Prostate gland (tissue), 2 donors: ENCODE data around the gene ECM1. TPM values are rescaled to one million over a fixed set of nuclear protein-coding genes. Genes with fewer than 3 reads are reported as not detected.
A peak's percentile ranks its signal among the peaks of the same experiment; 100 is the strongest.

Experiments used
- DNase-seq: peaks from one replicate; pipeline ENCODE4 v3.0.0-alpha.2; 2019; ENCODE audit warnings: low spot score
- H3K27ac ChIP-seq, 2 donors: fragments of 200-600 bp; sonication (generic); 2 replicates each; pipeline ENCODE4 v1.5.1; 2017 to 2019
- H3K27me3 ChIP-seq: fragments of 200-600 bp; sonication (generic); replicated peaks from 2 replicates; pipeline ENCODE4 v1.5.1; 2019; ENCODE audit not compliant: insufficient read depth
- H3K36me3 ChIP-seq, 2 donors: fragments of 200-600 bp; sonication (generic); 1 replicate in 1 of 2; 2 replicates in 1 of 2; pipeline versions ENCODE4 v1.5.1 to v1.8.1; 2017 to 2019
- H3K4me1 ChIP-seq: fragments of 200-600 bp; sonication (generic); replicated peaks from 2 replicates; pipeline ENCODE4 v1.5.1; 2019
- H3K4me3 ChIP-seq, 2 donors: fragments of 200-600 bp; sonication (generic); 2 replicates each; pipeline ENCODE4 v1.5.1; 2017 to 2019
- H3K9me3 ChIP-seq: fragments of 200-600 bp; sonication (generic); 2 replicates; pipeline ENCODE4 v1.5.1; 2017
- CTCF ChIP-seq, 4 experiments: fragments of 200-600 bp in 2 of 4; fragments of 450-650 bp in 2 of 4; sonication (generic) in 2 of 4; IDR thresholded peaks; 1 replicate in 3 of 4; 2 replicates in 1 of 4; pipeline ENCODE4 v1.5.1; 2016 to 2019; ENCODE audit warnings: antibody characterized with exemption in 4 of 4, mild to moderate bottlenecking in 2 of 4, moderate library complexity in 2 of 4
- POLR2A ChIP-seq: fragments of 450-650 bp; IDR thresholded peaks from one replicate; pipeline ENCODE4 v1.6.1; 2016; ENCODE audit warnings: antibody characterized with exemption, mild to moderate bottlenecking
- POLR2AphosphoS5 ChIP-seq: sonication (generic); formaldehyde crosslinking; IDR thresholded peaks from one replicate; pipeline ENCODE4 v1.6.1; 2017; ENCODE audit warnings: antibody characterized with exemption
- WGBS: methylation state at CpG from one replicate; pipeline ENCODE4 v1.1.5; 2018; 5-methylcytosine and 5-hydroxymethylcytosine counted together
- intact Hi-C: fragments of 100-400 bp; cut with DNase I; formaldehyde crosslinking; loops from one replicate; pipeline ENCODE4 v1.14.2; 2022
- total RNA-seq, 2 donors: library from RNA; depleted of rRNA; stranded (reverse); fragments of >200 nt; gene quantifications; one replicate each; pipeline ENCODE4 v1.1.0, GENCODE V29; 2016

The ECM1 gene
- total RNA-seq, 2 donors from 2014 or later = 4.7 to 12.3 TPM

- Histone ChIP-seq H3K4me1 (no peaks in the 10 kb centered on the region), H3K36me3 (no peaks in the 10 kb centered on the region), H3K27me3 (no peaks in the 10 kb centered on the region), H3K4me3 (peak within 1 kb of the TSS; percentile 50 to 52), H3K27ac (peak within 1 kb of the TSS; percentile 62 to 82), H3K9me3 (no peaks in the 10 kb centered on the region)
- no peak for TF ChIP-seq POLR2AphosphoS5
- TF ChIP-seq CTCF (IDR thresholded peaks at IDR 0.05) = peak in 1 of 4 experiments; percentile 39
- TF ChIP-seq POLR2A = peak; percentile 14
- intact Hi-C loops = no loop called here
- no peak for DNase-seq
- under 1% methylated on average over 43 of the region's 91 CpGs for WGBS
Measured at GRCh38 chr1:150548632-150549495, 41.0 kb downstream of the ECM1 start, which contains the start of gene ADAMTSL4. ADAMTSL4 (plus strand) TSS chr1:150549408; CDS start chr1:150552289, 2,881 bp downstream.

- H3K9me3 ChIP-seq = no peaks in the 10 kb centered on the region
- H3K27me3 ChIP-seq = no peaks in the 10 kb centered on the region
- WGBS = 15% methylated on average over 25 of the region's 43 CpGs
- intact Hi-C loops = loop anchor here (5.0 to 10.0 kb wide), 2 partner anchors 82 to 185 kb away; partner anchors contain the start of gene RPRD2
- no peaks in the 10 kb centered on the region for H3K4me1 ChIP-seq
- TF ChIP-seq CTCF (IDR thresholded peaks at IDR 0.05) (no peak), POLR2A (no peak), POLR2AphosphoS5 (no peak)
- peak overlapping the region; percentile 62 to 82 for H3K27ac ChIP-seq
- no peak for DNase-seq
- no peaks in the 10 kb centered on the region for H3K36me3 ChIP-seq
- peak overlapping the region; percentile 50 to 52 for H3K4me3 ChIP-seq
Measured at GRCh38 chr1:150549496-150550221, 41.8 kb downstream of the ECM1 start.

GRCh38 chr1:150550222-150551050, 42.5 kb downstream of the ECM1 start:
- Histone ChIP-seq H3K9me3 (no peaks in the 10 kb centered on the region), H3K4me1 (no peaks in the 10 kb centered on the region), H3K27me3 (no peaks in the 10 kb centered on the region), H3K27ac (peak overlapping the region in 1 of 2 donors; percentile 82), H3K36me3 (no peaks in the 10 kb centered on the region), H3K4me3 (no peak overlapping the region)
- intact Hi-C loops = loop anchor here (5.0 to 10.0 kb wide), 2 partner anchors 83 to 186 kb away; partner anchors contain the start of gene RPRD2
- WGBS = 57% methylated on average over 22 of the region's 22 CpGs
- DNase-seq = no peak
- TF ChIP-seq CTCF (IDR thresholded peaks at IDR 0.05) (no peak), POLR2AphosphoS5 (no peak), POLR2A (no peak)

GRCh38 chr1:150551051-150551783, 43.3 kb downstream of the ECM1 start:
- Histone ChIP-seq H3K36me3 (no peaks in the 10 kb centered on the region), H3K27ac (peak overlapping the region; percentile 33 to 57), H3K9me3 (no peaks in the 10 kb centered on the region), H3K4me3 (no peak overlapping the region), H3K27me3 (no peaks in the 10 kb centered on the region), H3K4me1 (no peaks in the 10 kb centered on the region)
- intact Hi-C loops = loop anchor here (5.0 to 10.0 kb wide), 2 partner anchors 84 to 186 kb away; partner anchors contain the start of gene RPRD2
- DNase-seq = no peak
- 78% methylated on average over 11 of the region's 11 CpGs for WGBS
- TF ChIP-seq POLR2AphosphoS5 (no peak), POLR2A (no peak), CTCF (IDR thresholded peaks at IDR 0.05) (no peak)
